Measurements from ENCODE around the gene ME3.
A peak's percentile ranks its signal among the peaks of the same experiment; 100 is the strongest.
"Not testable (repeated sequence)": the region's sequence is repeated elsewhere in the genome, so short reads cannot be mapped to it uniquely, and the experiment has no call there.

The ME3 gene

DNA sequence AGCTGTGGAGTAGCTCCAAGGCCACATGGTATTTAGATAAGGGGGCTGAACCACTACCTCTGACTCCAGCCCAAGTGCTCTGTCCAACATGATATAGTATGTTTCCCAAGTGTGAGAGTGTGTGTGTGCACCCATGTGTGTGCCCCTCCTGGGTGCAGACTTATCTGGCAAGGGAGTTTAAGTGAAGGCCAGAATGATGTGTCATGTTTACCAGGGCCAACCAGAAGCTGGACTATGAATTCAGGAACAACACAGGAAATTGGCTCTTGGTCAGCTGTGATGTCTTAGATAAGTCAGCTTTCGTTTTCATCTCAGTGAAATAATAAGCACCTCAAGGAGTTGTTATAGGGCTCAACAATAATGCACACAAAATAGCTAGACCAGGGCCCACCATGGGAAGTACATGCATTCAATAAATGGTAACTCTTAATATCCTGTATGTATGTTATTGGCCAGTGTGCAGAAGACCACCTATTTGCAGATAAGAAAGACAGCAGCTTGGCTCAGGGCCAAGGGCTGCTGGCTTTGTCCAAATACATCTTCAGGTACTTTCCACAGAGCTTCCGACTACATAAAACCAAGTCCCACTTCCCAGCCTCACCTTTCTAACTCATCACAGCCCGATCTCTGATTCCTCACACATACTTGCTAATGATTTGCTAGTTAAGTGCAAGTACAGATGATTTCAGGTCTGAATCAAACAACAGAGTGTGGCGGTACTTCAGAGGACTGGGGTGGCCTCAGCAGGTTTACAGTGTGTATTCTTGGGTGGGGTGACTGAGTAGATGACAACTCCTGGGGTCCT lies 120.9 kb downstream of the ME3 start:
- DNase-seq = no peak

DNA sequence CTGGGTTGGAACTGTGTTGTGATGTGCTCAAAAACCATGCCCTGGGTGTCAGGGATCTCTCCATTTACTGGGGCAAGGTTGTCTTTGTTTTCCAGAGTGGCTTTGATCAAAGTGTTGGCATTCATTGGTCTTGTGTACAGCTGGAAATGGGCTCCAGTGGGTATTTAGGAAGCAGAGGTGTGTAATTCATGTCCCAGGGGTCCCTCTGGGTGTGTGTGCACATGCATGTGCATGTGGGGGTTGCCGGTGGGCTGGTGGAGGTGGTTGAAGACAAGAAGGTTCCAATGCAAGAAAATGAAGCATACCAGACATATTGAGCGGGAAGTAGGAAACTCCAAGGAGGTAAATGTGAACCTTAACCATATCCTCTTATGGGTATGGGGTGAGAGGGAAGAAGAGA lies 121.7 kb downstream of the ME3 start:
- no peak for DNase-seq

DNA sequence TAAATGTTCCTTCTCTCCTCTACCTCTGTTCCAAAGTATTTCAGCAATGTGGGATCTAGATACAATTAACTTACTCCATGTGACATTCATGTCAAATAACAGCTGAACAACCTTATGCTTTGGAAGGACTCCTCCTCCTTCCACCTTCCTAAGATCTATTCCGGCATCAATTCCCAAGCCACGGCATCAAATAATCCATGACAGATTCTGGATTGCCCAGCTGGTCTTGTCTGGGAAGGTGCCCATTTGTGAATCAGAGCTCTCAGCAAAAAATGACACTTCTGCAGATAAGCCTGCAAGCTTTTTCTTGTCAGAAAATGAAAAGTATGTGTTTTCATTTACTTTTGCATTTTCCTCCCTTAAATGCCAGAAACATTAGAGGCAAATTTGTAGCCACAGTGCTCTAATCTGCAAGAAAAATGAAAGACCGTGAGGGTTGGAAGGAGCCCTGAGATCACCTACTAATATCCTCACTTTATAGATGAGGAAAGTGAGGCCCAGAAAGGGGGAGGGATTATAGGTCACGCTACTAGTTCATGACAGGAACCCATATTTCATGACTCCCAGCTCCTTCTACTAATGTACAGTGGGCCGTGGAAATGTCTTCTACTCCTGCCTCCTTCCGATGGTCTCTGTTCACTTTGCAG lies 124.0 kb downstream of the ME3 start:
- DNase-seq = no peak

DNA sequence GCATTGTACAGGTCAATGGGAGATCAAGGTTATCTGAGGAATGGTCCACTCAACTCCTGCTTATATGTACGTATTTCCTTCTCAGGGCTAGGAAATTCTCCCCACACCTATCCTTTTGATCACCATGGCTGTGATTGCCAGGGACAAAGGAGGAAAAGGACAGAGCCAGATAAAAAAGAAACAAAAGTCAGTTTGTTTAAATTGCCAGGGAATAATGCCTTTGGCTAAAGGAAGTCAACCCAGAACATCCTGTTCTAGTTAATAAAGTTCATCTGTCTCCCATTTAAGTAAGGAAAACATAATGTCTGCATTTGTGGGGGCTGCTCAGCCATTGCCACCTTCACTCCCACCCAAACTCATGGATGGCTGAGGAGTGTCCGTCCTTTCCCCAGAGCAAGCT lies 124.7 kb downstream of the ME3 start:
- no peak for DNase-seq

GRCh38 chr11:86541299-86541698 lies 131.1 kb downstream of the ME3 start:
- DNase-seq = not testable (repeated sequence)

DNA sequence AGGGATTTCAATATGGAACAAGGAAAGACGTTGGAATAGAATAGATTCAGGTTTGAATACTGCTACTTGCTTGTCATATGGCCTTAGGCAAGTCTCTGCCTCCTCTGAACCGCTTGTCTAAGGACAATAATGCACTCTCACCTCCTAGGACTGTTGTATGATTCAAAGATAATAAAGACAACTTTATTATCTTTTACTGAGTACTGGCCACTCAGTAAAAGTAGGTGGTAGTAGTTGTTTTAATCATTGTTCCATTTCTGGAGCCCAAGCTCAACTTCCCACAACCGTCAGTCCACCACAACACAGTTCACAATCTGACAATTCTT lies 134.2 kb downstream of the ME3 start:
- DNase-seq = no peak

GRCh38 chr11:86537541-86538222 lies 134.7 kb downstream of the ME3 start:
- DNase-seq = no peak

- no peak for DNase-seq
These were observed 136.6 kb downstream of the ME3 start for GRCh38 chr11:86535773-86536172.

GRCh38 chr11:86524620-86525352 lies 147.6 kb downstream of the ME3 start:
- DNase-seq = no peak

- DNase-seq = peak; percentile 14
These were observed 148.4 kb downstream of the ME3 start for GRCh38 chr11:86523738-86524619.

DNA sequence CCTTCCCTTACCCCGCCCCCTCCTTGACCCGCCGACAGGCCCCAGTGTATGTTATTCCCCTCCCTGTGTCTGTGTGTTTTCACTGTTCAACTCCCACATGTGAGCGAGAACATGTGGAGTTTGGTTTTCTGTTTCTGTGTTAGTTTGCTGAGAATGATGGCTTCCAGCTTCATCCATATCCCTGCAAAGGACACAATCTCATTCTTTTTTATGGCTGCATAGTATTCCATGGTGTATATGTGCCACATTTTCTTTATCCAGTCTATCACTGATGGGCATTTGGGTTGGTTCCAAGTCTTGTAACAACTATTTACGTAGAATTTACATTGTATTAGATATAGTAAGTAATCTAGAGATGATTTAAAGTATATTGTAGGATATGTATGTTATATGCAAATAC lies 149.9 kb downstream of the ME3 start:
- not testable (repeated sequence) for DNase-seq

GRCh38 chr11:86519064-86519911 lies 153.1 kb downstream of the ME3 start:
- no peak for DNase-seq

DNA sequence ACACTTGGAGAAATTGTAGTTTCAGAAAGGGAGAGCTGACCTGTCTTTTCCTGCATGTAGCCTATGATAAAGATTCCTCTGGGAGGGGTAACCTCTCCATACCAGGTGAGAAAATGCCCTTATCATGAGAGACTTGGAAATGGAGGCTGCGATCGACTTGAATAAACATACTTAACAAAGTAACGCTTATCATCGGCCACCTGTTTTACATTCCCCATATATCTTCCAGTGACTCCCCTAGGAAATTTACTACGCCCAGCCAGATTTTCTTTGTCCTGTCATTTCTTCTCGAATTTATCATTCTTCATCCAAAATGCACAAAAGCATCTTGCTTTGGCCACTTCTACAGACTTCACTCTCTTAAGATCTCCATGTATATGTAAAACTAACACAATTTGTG lies 154.2 kb downstream of the ME3 start:
- no peak for DNase-seq

GRCh38 chr11:86517557-86517956 lies 154.9 kb downstream of the ME3 start:
- DNase-seq = no peak

DNA sequence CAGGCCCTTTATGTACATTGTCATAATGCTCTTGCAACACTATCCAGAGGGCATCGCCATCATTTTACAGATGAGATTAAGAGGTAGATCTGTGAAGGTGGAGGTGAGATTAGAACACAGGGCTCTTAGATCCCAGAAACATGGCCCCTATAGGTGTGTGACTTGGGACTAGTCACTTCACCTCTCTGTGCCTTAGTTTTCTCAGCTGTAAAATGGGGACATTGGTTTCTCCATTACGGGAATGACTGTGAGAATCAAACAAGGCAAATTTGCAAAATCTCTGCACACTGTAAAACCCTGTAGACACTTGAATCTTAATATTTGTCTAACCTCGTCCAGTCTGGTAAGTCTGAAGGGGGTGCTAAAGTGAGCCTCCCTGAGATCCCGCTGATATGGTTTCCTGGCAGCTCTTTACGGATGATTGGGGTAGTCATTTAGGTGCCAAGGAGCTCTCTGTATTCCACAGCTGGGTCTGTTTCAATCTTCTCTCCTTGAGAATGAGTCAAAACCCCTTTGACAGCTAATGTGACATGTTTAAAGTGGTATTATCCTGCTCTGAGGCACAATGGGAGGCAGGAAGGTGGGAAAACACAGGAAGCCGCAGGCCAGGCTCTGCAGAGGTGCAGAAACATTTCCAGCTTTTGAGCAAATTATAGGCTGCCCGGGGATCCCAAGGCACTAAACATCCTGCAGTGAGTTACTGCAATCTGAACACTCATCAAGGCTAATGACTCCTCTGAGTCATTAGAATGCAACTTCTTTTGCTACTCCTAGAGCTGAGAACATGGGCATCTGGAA lies 156.9 kb downstream of the ME3 start:
- DNase-seq = no peak

GRCh38 chr11:86514453-86514852 lies 158.0 kb downstream of the ME3 start:
- DNase-seq = no peak

- DNase-seq = no peak
These were observed 158.6 kb downstream of the ME3 start for GRCh38 chr11:86513746-86514373.

DNA sequence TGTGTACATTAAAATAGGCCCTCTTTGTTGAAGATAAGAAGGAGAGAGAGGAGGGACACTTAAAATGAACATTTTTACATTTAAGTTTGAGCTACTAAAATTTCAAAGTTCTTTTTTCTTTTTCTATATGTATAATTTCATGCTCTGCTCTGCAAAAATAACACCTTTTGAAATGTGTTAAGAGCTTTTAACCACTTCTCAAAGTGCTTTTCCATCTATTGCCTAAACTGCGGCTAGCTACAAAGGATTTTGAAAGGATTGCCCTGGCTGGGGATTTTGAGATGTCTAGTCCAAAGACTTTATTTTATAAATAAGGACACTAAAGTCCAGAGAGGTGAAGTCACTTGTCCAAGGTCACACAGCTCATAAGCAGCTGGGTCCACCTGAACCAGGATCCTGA lies 159.3 kb downstream of the ME3 start:
- no peak for DNase-seq

DNA sequence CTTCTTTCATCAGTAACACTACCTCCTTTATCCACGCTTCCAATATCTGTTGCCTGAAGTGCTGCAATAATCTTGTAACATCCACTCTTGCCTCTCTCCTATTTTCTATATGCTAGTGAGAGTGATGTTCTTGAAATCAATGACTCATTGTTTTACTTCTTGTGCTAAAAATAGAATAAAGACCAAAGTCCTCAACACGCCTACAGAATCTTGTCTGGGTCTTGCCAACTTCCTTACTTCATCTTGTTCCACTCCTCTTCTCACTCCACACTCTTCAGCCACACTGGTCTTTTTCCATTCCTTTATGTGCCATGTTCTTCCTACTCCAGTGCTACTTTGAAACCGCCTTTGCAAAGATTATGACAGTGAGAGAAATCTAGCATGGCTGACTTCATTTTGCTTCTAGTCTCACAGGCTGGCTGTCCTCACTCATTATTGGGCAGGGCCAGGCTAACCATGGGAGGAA lies 161.3 kb downstream of the ME3 start:
- DNase-seq = no peak

- no peak for DNase-seq
These were observed 161.7 kb downstream of the ME3 start for GRCh38 chr11:86510674-86511073.
